ENCODE results near the gene HCLS1. TPM values are rescaled to one million over a fixed set of nuclear protein-coding genes. Genes with fewer than 3 reads are reported as not detected.

Gene HCLS1
- polyA plus RNA-seq, 3 donors, result 311 to 483 (median 475) TPM

DNA sequence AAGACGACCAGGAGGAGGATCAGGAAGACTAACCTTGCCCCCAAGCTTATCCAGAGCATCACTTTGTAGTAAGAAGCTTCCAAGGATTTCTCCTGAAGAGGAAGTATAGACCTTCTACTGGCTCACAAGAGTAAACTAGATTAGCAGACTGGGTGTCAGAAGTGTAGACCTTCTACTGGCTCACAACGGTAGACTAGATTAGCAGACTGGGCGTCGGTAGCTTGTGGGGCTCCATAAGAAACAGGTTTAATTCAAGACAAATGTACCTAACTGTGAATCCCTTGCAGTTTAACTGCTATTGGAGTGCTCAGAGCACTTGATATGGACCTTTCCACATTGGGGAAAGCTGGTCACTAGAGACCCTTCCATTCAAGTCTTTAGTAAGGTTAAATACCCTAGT, 54.6 kb downstream of the HCLS1 start:
- Histone ChIP-seq H3K27ac (ENCODE audit: low read depth in 1 of 2, low read length in 2 of 2) (no peak overlapping the region), H3K79me2 (ENCODE audit: insufficient read depth, low read length) (no peaks in the 10 kb centered on the region), H3K4me2 (replicated peaks; ENCODE audit: extremely low read depth, low read length, poor library complexity, severe bottlenecking) (no peak overlapping the region), H2AFZ (ENCODE audit: insufficient read depth, low read depth, low read length, poor library complexity, severe bottlenecking) (no peak overlapping the region), H4K20me1 (ENCODE audit: insufficient read depth, low read length) (no peaks in the 10 kb centered on the region), H3K4me1 (ENCODE audit: control insufficient read depth in 1 of 2, insufficient read depth in 2 of 2, low read length in 2 of 2) (no peaks in the 10 kb centered on the region), H3K9ac (ENCODE audit: insufficient read depth, low read length, poor library complexity, severe bottlenecking) (no peak overlapping the region), H3K36me3 (replicated peaks in 1 of 2; ENCODE audit: control insufficient read depth in 1 of 2, insufficient read depth in 2 of 2, low read length in 2 of 2) (no peaks in the 10 kb centered on the region), H3K4me3 (replicated peaks in 1 of 3; ENCODE audit: low read depth in 2 of 3, low read length in 3 of 3) (no peak overlapping the region), H3K27me3 (ENCODE audit: control insufficient read depth in 2 of 2, insufficient read depth in 2 of 2, low read length in 2 of 2) (no peaks in the 10 kb centered on the region), H3K9me3 (replicated peaks in 1 of 2; ENCODE audit: control insufficient read depth in 1 of 2, insufficient read depth in 1 of 2, low read length in 2 of 2) (no peaks in the 10 kb centered on the region)
- intact Hi-C loops (cut with micrococcal nuclease), result no loop called here
- Mint-ChIP-seq H3K4me3 (no peak overlapping the region), H3K36me3 (no peaks in the 10 kb centered on the region), H3K27me3 (ENCODE audit: low read depth in 3 of 3) (no peaks in the 10 kb centered on the region), H3K4me1 (no peaks in the 10 kb centered on the region), H3K9me3 (peaks cover 0 to 3% (median 0%) of the 10 kb centered on the region in 7 donors), H3K27ac (no peak overlapping the region)
- no peak for DNase-seq
- WGBS (ENCODE audit: insufficient coverage), result 93% methylated on average over 3 of the region's 4 CpGs
- no peak for TF ChIP-seq CTCF (IDR thresholded peaks at IDR 0.05)

- no peaks in the 10 kb centered on the region for H3K79me2 ChIP-seq (ENCODE audit: insufficient read depth, low read length)
- H3K36me3 Mint-ChIP-seq, result no peaks in the 10 kb centered on the region
- no peak overlapping the region for H3K27ac ChIP-seq (ENCODE audit: low read depth in 1 of 2, low read length in 2 of 2)
- no peaks in the 10 kb centered on the region for H3K4me1 ChIP-seq (ENCODE audit: control insufficient read depth in 1 of 2, insufficient read depth in 2 of 2, low read length in 2 of 2)
- peaks cover 0 to 3% (median 0%) of the 10 kb centered on the region in 7 donors for H3K9me3 Mint-ChIP-seq
- H3K4me3 Mint-ChIP-seq, result no peak overlapping the region
- no CpG with 5 or more reads among the region's 2 CpGs for WGBS (ENCODE audit: insufficient coverage)
- no peaks in the 10 kb centered on the region for H4K20me1 ChIP-seq (ENCODE audit: insufficient read depth, low read length)
- H3K27ac Mint-ChIP-seq, result no peak overlapping the region
- H3K4me2 ChIP-seq (replicated peaks; ENCODE audit: extremely low read depth, low read length, poor library complexity, severe bottlenecking), result no peak overlapping the region
- no peaks in the 10 kb centered on the region for H3K36me3 ChIP-seq (replicated peaks in 1 of 2; ENCODE audit: control insufficient read depth in 1 of 2, insufficient read depth in 2 of 2, low read length in 2 of 2)
- intact Hi-C loops (cut with micrococcal nuclease), result no loop called here
- no peaks in the 10 kb centered on the region for H3K27me3 ChIP-seq (ENCODE audit: control insufficient read depth in 2 of 2, insufficient read depth in 2 of 2, low read length in 2 of 2)
- no peak for TF ChIP-seq CTCF (IDR thresholded peaks at IDR 0.05)
- no peaks in the 10 kb centered on the region for H3K4me1 Mint-ChIP-seq
- H2AFZ ChIP-seq (ENCODE audit: insufficient read depth, low read depth, low read length, poor library complexity, severe bottlenecking), result no peak overlapping the region
- no peak for DNase-seq
- H3K9me3 ChIP-seq (replicated peaks in 1 of 2; ENCODE audit: control insufficient read depth in 1 of 2, insufficient read depth in 1 of 2, low read length in 2 of 2), result no peaks in the 10 kb centered on the region
- H3K9ac ChIP-seq (ENCODE audit: insufficient read depth, low read length, poor library complexity, severe bottlenecking), result no peak overlapping the region
- H3K27me3 Mint-ChIP-seq (ENCODE audit: low read depth in 3 of 3), result no peaks in the 10 kb centered on the region
- no peak overlapping the region for H3K4me3 ChIP-seq (replicated peaks in 1 of 3; ENCODE audit: low read depth in 2 of 3, low read length in 3 of 3)
Observed at GRCh38 chr3:121604759-121605158, 55.9 kb downstream of the HCLS1 start.

Data from CD14-positive monocyte (primary cell).